SK-N-SH (cell line): ENCODE data around the gene DOK7. TPM values are rescaled to one million over a fixed set of nuclear protein-coding genes. Genes with fewer than 3 reads are reported as not detected.

Source experiments
- CTCF ChIA-PET: fragments of 300-600, 350-600 bp; formaldehyde crosslinking; extraction: SDS; loops from one replicate; lab custom pipeline; 2021; lab: Yijun Ruan, JAX
- POLR2A ChIA-PET: fragments of 350-600 bp; sonication (Branson Sonifier 250); formaldehyde crosslinking; extraction: SDS; loops from one replicate; lab custom pipeline; 2020; ENCODE audit warnings: antibody characterized with exemption, inconsistent platforms; lab: Yijun Ruan, JAX
- DNase-seq: peaks from one replicate; pipeline ENCODE4 v3.0.0; 2012
- H2AFZ ChIP-seq: fragments of 200-600 bp; sonication (generic); 2 replicates; pipeline ENCODE4 v1.8.1; 2016; ENCODE audit warnings: antibody characterized with exemption, mild to moderate bottlenecking, low read depth
- H3F3A ChIP-seq: fragments of 200-600 bp; sonication (generic); replicated peaks from 2 replicates; pipeline ENCODE3; 2016; ENCODE audit warnings: antibody characterized with exemption, mild to moderate bottlenecking; ENCODE audit not compliant: insufficient read depth
- H3K27ac ChIP-seq, 2 experiments: fragments of 200-500 bp in 1 of 2; fragments of 200-600 bp in 1 of 2; sonication (Bioruptor generic) in 1 of 2; sonication (generic), shearing (Covaris generic) in 1 of 2; 2 replicates each; pipeline versions ENCODE4 v1.5.1 to v1.6.1; 2014 to 2016; ENCODE audit warnings: low read depth in 2 of 2, inconsistent platforms in 1 of 2, low read length in 1 of 2, mild to moderate bottlenecking in 1 of 2, mixed read lengths in 1 of 2
- H3K27me3 ChIP-seq: fragments of 200-600 bp; sonication (generic), shearing (Covaris generic); 2 replicates; pipeline ENCODE4 v1.6.1; 2016; ENCODE audit warnings: mixed run types; ENCODE audit not compliant: insufficient read depth
- H3K36me3 ChIP-seq, 2 experiments: fragments of 200-500 bp in 1 of 2; fragments of 200-600 bp in 1 of 2; sonication (Bioruptor generic) in 1 of 2; sonication (generic) in 1 of 2; replicated peaks in 1 of 2; 2 replicates each; pipeline versions ENCODE3 to v1.5.1; 2014 to 2016; ENCODE audit warnings: low read length in 1 of 2, mild to moderate bottlenecking in 1 of 2; ENCODE audit not compliant: insufficient read depth in 2 of 2, control insufficient read depth in 1 of 2
- H3K4me1 ChIP-seq, 2 experiments: fragments of 200-500 bp in 1 of 2; fragments of 200-600 bp in 1 of 2; sonication (Bioruptor generic) in 1 of 2; sonication (generic), shearing (Covaris generic) in 1 of 2; 2 replicates each; pipeline versions ENCODE4 v1.5.1 to v1.6.1; 2014 to 2016; ENCODE audit warnings: low read depth in 1 of 2, low read length in 1 of 2, mixed run types in 1 of 2; ENCODE audit not compliant: insufficient read depth in 2 of 2, control insufficient read depth in 1 of 2
- H3K4me2 ChIP-seq: fragments of 200-600 bp; sonication (generic), shearing (Covaris generic); 2 replicates; pipeline ENCODE4 v1.6.1; 2017; ENCODE audit warnings: mixed run types
- H3K4me3 ChIP-seq, 2 experiments: fragments of 200-500 bp in 1 of 2; fragments of 200-600 bp in 1 of 2; sonication (Bioruptor generic) in 1 of 2; sonication (generic), shearing (Covaris generic) in 1 of 2; 2 replicates each; pipeline versions ENCODE4 v1.5.1 to v1.8.1; 2014 to 2016; ENCODE audit warnings: low read depth in 2 of 2, inconsistent platforms in 1 of 2, low read length in 1 of 2, mild to moderate bottlenecking in 1 of 2, mixed read lengths in 1 of 2, moderate library complexity in 1 of 2
- H3K79me2 ChIP-seq: fragments of 200-600 bp; sonication (generic); 2 replicates; pipeline ENCODE4 v1.8.1; 2017; ENCODE audit warnings: mild to moderate bottlenecking; ENCODE audit not compliant: insufficient read depth
- H3K9ac ChIP-seq: fragments of 200-600 bp; sonication (generic); 2 replicates; pipeline ENCODE4 v1.6.1; 2017; ENCODE audit warnings: mixed run types
- H3K9me2 ChIP-seq: fragments of 200-600 bp; sonication (generic); 2 replicates; pipeline ENCODE4 v1.6.1; 2017; ENCODE audit warnings: mixed run types
- H3K9me3 ChIP-seq: fragments of 200-600 bp; sonication (generic); 2 replicates; pipeline ENCODE4 v1.6.1; 2017; ENCODE audit warnings: mixed run types, mild to moderate bottlenecking, moderate library complexity
- H4K20me1 ChIP-seq: fragments of 200-600 bp; sonication (generic); 2 replicates; pipeline ENCODE4 v1.6.1; 2017; ENCODE audit warnings: mild to moderate bottlenecking, mixed run types; ENCODE audit not compliant: insufficient read depth
- EZH2phosphoT487 ChIP-seq: fragments of 200-600 bp; sonication (generic); IDR thresholded peaks from 2 replicates; pipeline ENCODE4 v1.6.1; 2017; ENCODE audit warnings: low read depth, mixed run types, mild to moderate bottlenecking, antibody characterized with exemption, moderate library complexity, borderline replicate concordance
- FOSL2 ChIP-seq: IDR thresholded peaks from 2 replicates; pipeline ENCODE4 v1.4.0; 2012; ENCODE audit warnings: low read depth, mild to moderate bottlenecking, moderate library complexity, borderline replicate concordance
- FOXJ3 ChIP-seq: sonication (generic); formaldehyde crosslinking; IDR thresholded peaks from 2 replicates; pipeline ENCODE4 v1.5.1; 2020; ENCODE audit warnings: mild to moderate bottlenecking, missing genetic modification reagents
- GABPA ChIP-seq: IDR thresholded peaks from 2 replicates; pipeline ENCODE4 v1.4.0; 2012; ENCODE audit warnings: low read depth, mild to moderate bottlenecking
- IRF3 ChIP-seq: fragments of 150-350 bp; IDR thresholded peaks from 2 replicates; pipeline ENCODE4 v1.6.1; 2016; ENCODE audit warnings: mild to moderate bottlenecking, low read depth, low read length
- JUND ChIP-seq: IDR thresholded peaks from 2 replicates; pipeline ENCODE4 v1.4.0; 2012
- MEF2A ChIP-seq: IDR thresholded peaks from 2 replicates; pipeline ENCODE4 v1.4.0; 2012; ENCODE audit warnings: low read depth, borderline replicate concordance
- MXI1 ChIP-seq: IDR thresholded peaks from 2 replicates; pipeline ENCODE4 v1.6.1; 2012; ENCODE audit warnings: mild to moderate bottlenecking, low read depth, low read length, improper control_type of control experiment
- NFIC ChIP-seq: IDR thresholded peaks from 2 replicates; pipeline ENCODE4 v1.4.0; 2012; ENCODE audit warnings: borderline replicate concordance
- NRF1 ChIP-seq: IDR thresholded peaks from 2 replicates; pipeline ENCODE4 v1.6.1; 2012; ENCODE audit warnings: low read depth, mild to moderate bottlenecking, low read length
- RAD21 ChIP-seq: IDR thresholded peaks from 2 replicates; pipeline ENCODE4 v1.6.1; 2012; ENCODE audit warnings: mild to moderate bottlenecking, low read length
- REST ChIP-seq: IDR thresholded peaks from 2 replicates; pipeline ENCODE4 v1.6.1; 2012; ENCODE audit warnings: mild to moderate bottlenecking, low read depth, low read length, moderate library complexity
- RFX5 ChIP-seq: IDR thresholded peaks from 2 replicates; pipeline ENCODE4 v1.6.1; 2012; ENCODE audit warnings: mild to moderate bottlenecking, improper control_type of control experiment, low read length
- TAF1 ChIP-seq: IDR thresholded peaks from 2 replicates; pipeline ENCODE4 v1.6.1; 2012; ENCODE audit warnings: low read depth, mild to moderate bottlenecking, low read length, moderate library complexity, borderline replicate concordance
- TEAD4 ChIP-seq: IDR thresholded peaks from 2 replicates; pipeline ENCODE4 v1.4.0; 2012; ENCODE audit warnings: mild to moderate bottlenecking, borderline replicate concordance; ENCODE audit not compliant: insufficient read depth
- WGBS: methylation state at CpG from one replicate; pipeline ENCODE4 v1.1.6; 2017; ENCODE audit warnings: low lambda C conversion rate; 5-methylcytosine and 5-hydroxymethylcytosine counted together
- polyA plus RNA-seq, 3 experiments: library from polyadenylated mRNA; depleted of rRNA; stranded (reverse); fragments of >200 nt; gene quantifications; 2 replicates each; pipeline ENCODE4 v1.2.3, GENCODE V29; 2012
- TF ChIP-seq, protein P1 (sequence below): fragments of 150-350 bp; IDR thresholded peaks from 2 replicates; pipeline ENCODE4 v1.6.1; 2017; ENCODE audit warnings: antibody characterized with exemption, low read length, low read depth, borderline replicate concordance
- TF ChIP-seq, protein P2 (sequence below): IDR thresholded peaks from 2 replicates; pipeline ENCODE4 v1.4.0; 2012; ENCODE audit warnings: low read depth, borderline replicate concordance

The DOK7 gene
- polyA plus RNA-seq, 1 of the 3 experiments (the other 2 are of a cell fraction), result not detected

GRCh38 chr4:3520796-3521600 lies 57.9 kb downstream of the DOK7 start:
- H3K4me3 ChIP-seq, result no peak overlapping the region
- no peaks in the 10 kb centered on the region for H3F3A ChIP-seq
- no peak overlapping the region for H3K27ac ChIP-seq
- no peak overlapping the region for H3K4me2 ChIP-seq
- H3K9ac ChIP-seq, result no peak overlapping the region
- DNase-seq, result no peak
- WGBS, result 94% methylated on average over 30 of the region's 31 CpGs
- ChIA-PET CTCF (interaction anchor here (0.7 to 1.2 kb wide), 2 partner anchors 92 to 175 kb away, joined by 3 read pairs; no protein-coding TSS in a partner anchor), POLR2A (no interaction called here)
- H4K20me1 ChIP-seq, result peaks cover 8% of the 10 kb centered on the region; the same call in 1 of the 2 replicates
- no peak overlapping the region for H2AFZ ChIP-seq
- no peaks in the 10 kb centered on the region for H3K9me3 ChIP-seq
- TF ChIP-seq EZH2phosphoT487 (no peak), FOXJ3 (CRISPR knock-in tag) (no peak), RFX5 (no peak), NFIC (no peak), RAD21 (no peak), IRF3 (no peak), MEF2A (no peak), JUND (no peak), TAF1 (no peak), REST (no peak), GABPA (no peak), FOSL2 (no peak), NRF1 (no peak), MXI1 (no peak), TEAD4 (no peak)
- TF ChIP-seq, protein P1, sequence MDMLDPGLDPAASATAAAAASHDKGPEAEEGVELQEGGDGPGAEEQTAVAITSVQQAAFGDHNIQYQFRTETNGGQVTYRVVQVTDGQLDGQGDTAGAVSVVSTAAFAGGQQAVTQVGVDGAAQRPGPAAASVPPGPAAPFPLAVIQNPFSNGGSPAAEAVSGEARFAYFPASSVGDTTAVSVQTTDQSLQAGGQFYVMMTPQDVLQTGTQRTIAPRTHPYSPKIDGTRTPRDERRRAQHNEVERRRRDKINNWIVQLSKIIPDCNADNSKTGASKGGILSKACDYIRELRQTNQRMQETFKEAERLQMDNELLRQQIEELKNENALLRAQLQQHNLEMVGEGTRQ, result no peak
- TF ChIP-seq, protein P2, sequence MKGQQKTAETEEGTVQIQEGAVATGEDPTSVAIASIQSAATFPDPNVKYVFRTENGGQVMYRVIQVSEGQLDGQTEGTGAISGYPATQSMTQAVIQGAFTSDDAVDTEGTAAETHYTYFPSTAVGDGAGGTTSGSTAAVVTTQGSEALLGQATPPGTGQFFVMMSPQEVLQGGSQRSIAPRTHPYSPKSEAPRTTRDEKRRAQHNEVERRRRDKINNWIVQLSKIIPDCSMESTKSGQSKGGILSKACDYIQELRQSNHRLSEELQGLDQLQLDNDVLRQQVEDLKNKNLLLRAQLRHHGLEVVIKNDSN, result no peak
- peaks cover 0 to 89% of the 10 kb centered on the region in 2 experiments for H3K36me3 ChIP-seq
- no peaks in the 10 kb centered on the region for H3K27me3 ChIP-seq
- no peaks in the 10 kb centered on the region for H3K9me2 ChIP-seq
- no peaks in the 10 kb centered on the region for H3K79me2 ChIP-seq
- H3K4me1 ChIP-seq, result no peaks in the 10 kb centered on the region
